Measurements from ENCODE around the gene ADGRG6.

GRCh38 chr6:142470421-142470820 is 168.6 kb downstream of the ADGRG6 start:
- TF ChIP-seq SIN3A (IDR thresholded peaks at IDR 0.05; ENCODE audit: borderline replicate concordance, insufficient read depth, low read length) (no peak), REST (IDR thresholded peaks at IDR 0.05; ENCODE audit: insufficient read depth in 1 of 2, low read depth in 2 of 2, low read length in 2 of 2) (no peak), POLR2AphosphoS5 (IDR thresholded peaks at IDR 0.05; ENCODE audit: low read depth, low read length) (no peak), TAF1 (IDR thresholded peaks at IDR 0.05; ENCODE audit: borderline replicate concordance, insufficient read depth, low read length) (no peak)
